LNCAP (cell line): ENCODE data around the gene HEATR5A.

Experiments
- TF ChIP-seq, protein P1 (sequence below): fragments of 450-650 bp; IDR thresholded peaks from 2 replicates; pipeline ENCODE4 v1.5.1; 2017; ENCODE audit warnings: mild to moderate bottlenecking

HEATR5A gene

DNA sequence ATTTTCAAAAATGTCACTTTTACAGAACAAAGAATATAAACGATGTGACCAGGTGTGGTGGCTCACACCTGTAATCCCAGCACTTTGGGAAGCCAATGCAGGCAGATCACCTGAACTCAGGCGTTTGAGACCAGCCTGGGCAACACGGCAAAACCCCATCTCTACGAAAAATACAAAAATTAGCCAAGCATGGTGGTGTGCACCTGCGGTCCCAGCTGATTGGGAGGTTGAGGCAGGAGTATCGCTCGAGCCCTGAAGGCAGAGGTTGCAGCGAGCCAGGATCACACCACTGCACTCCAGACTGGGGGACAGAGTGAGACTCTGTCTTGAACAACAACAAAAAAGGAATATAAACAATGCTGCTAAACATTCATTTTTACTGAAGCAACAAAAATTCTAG is 15.2 kb downstream of the HEATR5A start:
- TF ChIP-seq, protein P1, sequence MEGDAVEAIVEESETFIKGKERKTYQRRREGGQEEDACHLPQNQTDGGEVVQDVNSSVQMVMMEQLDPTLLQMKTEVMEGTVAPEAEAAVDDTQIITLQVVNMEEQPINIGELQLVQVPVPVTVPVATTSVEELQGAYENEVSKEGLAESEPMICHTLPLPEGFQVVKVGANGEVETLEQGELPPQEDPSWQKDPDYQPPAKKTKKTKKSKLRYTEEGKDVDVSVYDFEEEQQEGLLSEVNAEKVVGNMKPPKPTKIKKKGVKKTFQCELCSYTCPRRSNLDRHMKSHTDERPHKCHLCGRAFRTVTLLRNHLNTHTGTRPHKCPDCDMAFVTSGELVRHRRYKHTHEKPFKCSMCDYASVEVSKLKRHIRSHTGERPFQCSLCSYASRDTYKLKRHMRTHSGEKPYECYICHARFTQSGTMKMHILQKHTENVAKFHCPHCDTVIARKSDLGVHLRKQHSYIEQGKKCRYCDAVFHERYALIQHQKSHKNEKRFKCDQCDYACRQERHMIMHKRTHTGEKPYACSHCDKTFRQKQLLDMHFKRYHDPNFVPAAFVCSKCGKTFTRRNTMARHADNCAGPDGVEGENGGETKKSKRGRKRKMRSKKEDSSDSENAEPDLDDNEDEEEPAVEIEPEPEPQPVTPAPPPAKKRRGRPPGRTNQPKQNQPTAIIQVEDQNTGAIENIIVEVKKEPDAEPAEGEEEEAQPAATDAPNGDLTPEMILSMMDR: no peak

DNA sequence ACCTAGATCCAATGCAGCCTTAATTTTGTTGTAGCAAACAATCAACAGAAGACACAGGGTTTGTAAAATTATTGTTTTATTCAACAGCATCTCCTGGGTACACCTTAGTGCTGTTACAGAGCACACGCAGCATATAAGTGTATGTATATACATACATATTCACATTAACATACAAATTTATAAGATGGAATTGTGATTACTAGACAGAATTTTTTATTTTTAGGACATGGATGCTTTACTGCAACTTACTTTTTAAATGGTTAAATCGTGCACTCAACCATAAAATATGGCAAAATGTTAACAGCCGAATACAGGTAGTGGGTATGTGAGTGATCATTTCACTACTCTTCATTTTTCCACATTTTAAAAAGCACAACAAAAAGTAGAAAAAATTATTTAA is 16.6 kb downstream of the HEATR5A start:
- TF ChIP-seq, protein P1: no peak

DNA sequence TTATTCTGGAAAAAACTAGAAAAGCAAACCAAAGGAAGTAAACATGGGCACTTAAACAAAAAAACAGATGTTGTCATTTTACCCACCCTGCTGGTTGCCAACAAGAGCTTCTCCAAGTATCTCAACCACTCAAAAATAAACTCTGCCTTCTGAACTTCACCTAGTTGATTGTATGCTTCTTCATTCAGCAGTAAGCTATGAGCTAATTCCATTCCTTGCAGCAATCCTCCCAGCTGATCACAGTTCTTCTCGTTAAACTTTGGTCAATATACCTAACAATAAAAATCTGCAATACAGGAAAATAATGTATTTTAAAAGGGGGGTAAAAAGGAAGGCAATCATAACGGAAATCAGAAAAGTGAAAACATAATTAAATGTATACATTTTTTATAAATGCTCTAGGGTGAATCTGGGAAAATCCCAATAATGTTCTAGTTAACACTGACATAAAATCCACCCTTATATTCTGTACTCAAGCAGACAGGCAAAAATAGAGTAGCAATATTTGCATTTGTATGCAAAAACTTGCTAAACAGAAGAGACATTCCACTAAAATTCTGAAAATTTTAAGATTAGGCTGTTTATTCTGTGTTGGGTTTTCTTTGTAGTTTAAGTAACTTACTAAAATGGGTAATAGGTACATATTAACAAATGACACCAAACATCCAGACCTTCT is 17.4 kb downstream of the HEATR5A start:
- TF ChIP-seq, protein P1: no peak

DNA sequence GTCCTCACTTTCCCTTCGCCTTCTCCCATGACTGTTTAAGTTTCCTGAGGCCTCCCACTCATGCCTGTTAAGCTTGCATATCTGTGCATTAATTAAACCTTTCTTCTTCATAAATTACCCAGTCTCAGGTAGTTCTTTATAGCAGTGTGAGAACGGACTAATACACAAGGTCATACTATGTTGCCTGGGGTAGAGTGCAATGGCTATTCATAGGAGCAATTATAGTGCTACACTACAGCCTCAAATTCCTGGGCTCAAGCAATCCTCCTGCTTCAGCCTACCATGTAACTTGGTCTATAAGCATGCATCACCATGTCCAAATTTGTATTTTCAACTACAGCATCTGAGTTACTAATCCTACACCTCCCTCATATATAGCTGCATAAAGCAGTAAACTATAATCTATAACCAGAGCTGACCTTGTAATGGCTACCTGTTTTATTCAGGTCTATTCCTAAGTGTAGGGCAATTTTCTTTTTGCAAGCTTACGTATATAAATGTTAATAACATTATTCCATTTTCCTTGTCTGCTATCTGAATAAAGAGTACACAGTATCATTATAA is 18.9 kb downstream of the HEATR5A start:
- TF ChIP-seq, protein P1: no peak

DNA sequence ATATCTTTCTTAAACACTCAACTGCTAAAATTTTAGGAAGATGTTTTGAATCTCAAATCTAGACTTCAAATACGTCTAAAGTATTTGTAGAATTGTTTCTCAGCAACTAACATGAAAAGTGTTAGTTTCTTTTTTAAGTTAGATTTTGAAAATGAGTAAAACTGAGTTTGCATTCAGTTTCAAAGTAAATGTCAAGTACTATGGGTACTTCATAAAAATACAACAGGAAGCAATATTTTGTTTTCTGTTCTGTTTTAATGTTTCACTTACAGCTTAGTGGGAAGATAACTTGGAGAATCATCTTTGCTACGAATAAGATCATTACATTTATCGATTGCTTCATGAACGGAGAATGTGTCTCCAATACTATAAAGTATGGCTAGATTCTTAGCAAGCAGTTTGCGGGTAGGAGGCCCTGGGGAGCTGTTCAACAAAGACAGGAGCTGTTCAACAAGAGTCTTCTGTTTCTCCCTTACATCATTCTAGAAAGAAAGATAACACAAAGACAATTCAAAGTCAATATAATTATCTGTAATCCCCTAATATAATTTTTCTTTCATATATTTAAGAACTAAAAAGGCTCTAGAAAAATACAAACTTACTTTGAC is 20.2 kb downstream of the HEATR5A start:
- TF ChIP-seq, protein P1: no peak

DNA sequence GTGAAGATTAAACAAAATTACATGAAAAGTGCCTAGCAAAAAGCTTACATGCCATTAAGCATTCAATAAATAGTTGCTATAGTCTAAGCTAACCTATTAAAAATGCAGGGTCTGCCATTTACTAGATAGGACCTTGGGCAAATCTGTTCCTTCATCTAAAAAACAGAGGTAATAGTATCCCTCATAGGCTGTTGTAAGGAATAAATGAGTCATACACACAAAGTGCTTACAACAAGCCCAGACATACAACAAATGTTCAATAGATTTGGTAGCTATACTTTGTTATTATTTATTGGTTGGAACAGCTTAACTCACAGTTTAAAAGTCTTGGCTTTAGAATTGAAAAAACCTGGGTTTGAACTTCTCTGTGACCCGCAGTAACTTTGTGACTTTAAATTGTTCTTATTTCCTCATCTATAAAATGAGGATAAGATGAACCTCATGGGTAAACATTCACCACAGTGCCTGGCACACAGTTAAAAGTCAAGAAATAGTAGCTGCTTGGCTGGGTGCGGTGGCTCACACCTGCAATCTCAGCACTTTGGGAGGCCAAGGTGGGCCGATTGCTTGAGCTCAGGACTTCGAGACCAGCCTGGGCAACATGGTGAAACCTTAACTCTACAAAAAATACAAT is 24.7 kb downstream of the HEATR5A start:
- TF ChIP-seq, protein P1: no peak

DNA sequence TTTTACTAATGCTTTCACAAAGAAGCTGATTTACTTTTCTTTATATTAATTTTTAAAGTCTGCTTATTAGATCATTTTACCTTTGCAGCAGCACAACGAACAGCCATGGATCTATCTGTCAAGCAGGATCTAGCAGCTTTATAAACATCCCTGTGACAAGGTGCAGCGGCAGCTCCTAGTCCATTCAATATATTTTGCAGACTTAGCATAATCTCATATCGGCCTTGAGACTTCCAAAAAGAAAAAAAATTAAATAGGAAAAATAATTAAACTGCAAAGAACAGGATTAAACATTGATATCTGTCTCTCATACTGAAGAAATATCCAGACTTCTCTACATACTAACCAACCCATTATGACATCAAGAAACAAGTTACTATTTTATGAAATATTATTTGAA is 25.2 kb downstream of the HEATR5A start:
- TF ChIP-seq, protein P1: no peak
